H1 (cell line): ENCODE data around the gene TEAD1. TPM values are rescaled to one million over a fixed set of nuclear protein-coding genes. Genes with fewer than 3 reads are reported as not detected.

Source experiments
- CTCF ChIA-PET: fragments of 300-600 bp; sonication (Branson Sonifier 250); formaldehyde crosslinking; loops from one replicate; lab custom pipeline; 2021; ENCODE audit not compliant: partially characterized antibody; lab: Charles Lee
- POLR2A ChIA-PET: fragments of 300-600 bp; sonication (Branson Sonifier 250); formaldehyde crosslinking; loops from one replicate; lab custom pipeline; 2021; ENCODE audit warnings: inconsistent platforms; ENCODE audit not compliant: partially characterized antibody; lab: Charles Lee
- DNase-seq, 2 experiments: peaks; one replicate each; pipeline versions ENCODE4 v3.0.0 to v3.0.0-alpha.2; 2010 to 2022; ENCODE audit warnings: low spot score in 2 of 2, low read depth in 1 of 2, mixed read lengths in 1 of 2
- FAIRE-seq: peaks from 2 replicates; lab custom pipeline; 2011; peaks lifted over from hg19 to GRCh38; lab: Jason Lieb, UNC
- H2AFZ ChIP-seq: 2 replicates; pipeline ENCODE4 v1.8.1; 2012; ENCODE audit warnings: low read length, inconsistent platforms
- H2AK5ac ChIP-seq: 2 replicates; pipeline ENCODE4 v1.6.1; 2013; ENCODE audit warnings: low read depth, low read length
- H2BK120ac ChIP-seq: replicated peaks from 2 replicates; pipeline ENCODE3; 2013; ENCODE audit warnings: low read depth, low read length, inconsistent platforms
- H2BK12ac ChIP-seq: 2 replicates; pipeline ENCODE4 v1.6.1; 2013; ENCODE audit warnings: low read depth, low read length
- H2BK15ac ChIP-seq: 2 replicates; pipeline ENCODE4 v1.6.1; 2013; ENCODE audit warnings: low read length
- H2BK20ac ChIP-seq: 2 replicates; pipeline ENCODE4 v1.6.1; 2013; ENCODE audit warnings: low read length
- H2BK5ac ChIP-seq: 2 replicates; pipeline ENCODE4 v1.6.1; 2013; ENCODE audit warnings: low read depth, low read length
- H3K14ac ChIP-seq: 2 replicates; pipeline ENCODE4 v1.6.1; 2013; ENCODE audit warnings: inconsistent platforms; ENCODE audit not compliant: insufficient read length
- H3K18ac ChIP-seq: 2 replicates; pipeline ENCODE4 v1.6.1; 2013; ENCODE audit warnings: low read length; ENCODE audit errors: extremely low read depth
- H3K23ac ChIP-seq: 2 replicates; pipeline ENCODE4 v1.6.1; 2013; ENCODE audit warnings: inconsistent platforms; ENCODE audit not compliant: insufficient read length
- H3K23me2 ChIP-seq: 2 replicates; pipeline ENCODE4 v1.6.1; 2013; ENCODE audit warnings: low read depth, low read length
- H3K27ac ChIP-seq: 2 replicates; pipeline ENCODE4 v1.6.1; 2011; ENCODE audit warnings: low read depth, low read length, inconsistent platforms
- H3K27me3 ChIP-seq, 4 experiments: replicated peaks in 1 of 4; 1 replicate in 1 of 4; 2 replicates in 3 of 4; pipeline versions ENCODE4 v1.6.1 to v1.8.1; 2011 to 2013; ENCODE audit warnings: low read length in 3 of 4, mild to moderate bottlenecking in 3 of 4, inconsistent platforms in 2 of 4, mixed read lengths in 2 of 4, moderate library complexity in 1 of 4; ENCODE audit not compliant: control insufficient read depth in 3 of 4, insufficient read depth in 3 of 4; ENCODE audit errors: extremely low read depth in 1 of 4
- H3K36me3 ChIP-seq, 4 experiments: 2 replicates each; pipeline versions ENCODE4 v1.6.1 to v1.8.1; 2011 to 2013; ENCODE audit warnings: mild to moderate bottlenecking in 4 of 4, low read length in 3 of 4, moderate library complexity in 2 of 4, control low read depth in 1 of 4, inconsistent platforms in 1 of 4; ENCODE audit not compliant: insufficient read depth in 4 of 4, control insufficient read depth in 2 of 4
- H3K4ac ChIP-seq: replicated peaks from 2 replicates; pipeline ENCODE3; 2013; ENCODE audit warnings: low read length, low read depth, mixed read lengths, inconsistent platforms; ENCODE audit not compliant: insufficient read length
- H3K4me1 ChIP-seq, 4 experiments: replicated peaks in 1 of 4; 1 replicate in 1 of 4; 2 replicates in 3 of 4; pipeline versions ENCODE4 v1.6.1 to v1.8.1; 2011 to 2013; ENCODE audit warnings: low read length in 3 of 4, inconsistent platforms in 2 of 4, mixed read lengths in 1 of 4; ENCODE audit not compliant: insufficient read depth in 4 of 4, control insufficient read depth in 3 of 4
- H3K4me2 ChIP-seq, 2 experiments: 2 replicates each; pipeline versions ENCODE4 v1.6.1 to v1.8.1; 2011 to 2013; ENCODE audit warnings: low read depth in 2 of 2, low read length in 2 of 2, control low read depth in 1 of 2, inconsistent platforms in 1 of 2, mild to moderate bottlenecking in 1 of 2; ENCODE audit not compliant: insufficient read depth in 1 of 2
- H3K4me3 ChIP-seq, 4 experiments: fragments of 200-600, 300-600 bp in 1 of 4; sonication (generic), shearing (Covaris generic), sonication (Bioruptor Twin) in 1 of 4; 2 replicates each; pipeline versions ENCODE4 v1.5.1 to v1.8.1; 2011 to 2016; ENCODE audit warnings: low read length in 4 of 4, low read depth in 3 of 4, control low read depth in 2 of 4, inconsistent platforms in 2 of 4, mild to moderate bottlenecking in 2 of 4, mixed read lengths in 1 of 4, moderate library complexity in 1 of 4; ENCODE audit not compliant: insufficient read depth in 2 of 4; ENCODE audit errors: extremely low read depth in 1 of 4
- H3K56ac ChIP-seq: replicated peaks from 2 replicates; pipeline ENCODE3; 2013; ENCODE audit warnings: low read depth, mild to moderate bottlenecking, mixed read lengths, low read length, inconsistent platforms; ENCODE audit not compliant: insufficient read length
- H3K79me1 ChIP-seq: 2 replicates; pipeline ENCODE4 v1.6.1; 2013; ENCODE audit warnings: low read depth, low read length, control low read depth
- H3K79me2 ChIP-seq, 2 experiments: 2 replicates each; pipeline versions ENCODE4 v1.6.1 to v1.8.1; 2012 to 2013; ENCODE audit warnings: low read length in 2 of 2, mild to moderate bottlenecking in 2 of 2, inconsistent platforms in 1 of 2; ENCODE audit not compliant: insufficient read depth in 2 of 2, control insufficient read depth in 1 of 2
- H3K9ac ChIP-seq, 4 experiments: replicated peaks in 1 of 4; 1 replicate in 1 of 4; 2 replicates in 3 of 4; pipeline versions ENCODE4 v1.6.1 to v1.8.1; 2011 to 2013; ENCODE audit warnings: low read depth in 3 of 4, low read length in 3 of 4, control low read depth in 2 of 4, mild to moderate bottlenecking in 2 of 4, moderate library complexity in 2 of 4, inconsistent platforms in 1 of 4; ENCODE audit errors: extremely low read depth in 1 of 4
- H3K9me3 ChIP-seq, 2 experiments: 2 replicates each; pipeline versions ENCODE4 v1.6.1 to v1.8.1; 2012 to 2013; ENCODE audit warnings: mild to moderate bottlenecking in 2 of 2, moderate library complexity in 2 of 2, control low read depth in 1 of 2, inconsistent platforms in 1 of 2, low read depth in 1 of 2, low read length in 1 of 2, mixed read lengths in 1 of 2; ENCODE audit not compliant: insufficient read depth in 2 of 2
- H4K20me1 ChIP-seq, 2 experiments: replicated peaks in 1 of 2; 2 replicates each; pipeline versions ENCODE3 to v1.8.1; 2011 to 2013; ENCODE audit warnings: inconsistent platforms in 2 of 2, low read length in 2 of 2, mild to moderate bottlenecking in 1 of 2; ENCODE audit not compliant: insufficient read depth in 2 of 2, control insufficient read depth in 1 of 2
- H4K5ac ChIP-seq: 2 replicates; pipeline ENCODE4 v1.6.1; 2013; ENCODE audit warnings: low read length, low read depth, mixed read lengths, inconsistent platforms; ENCODE audit not compliant: insufficient read length
- H4K8ac ChIP-seq: 2 replicates; pipeline ENCODE4 v1.8.0; 2013; ENCODE audit warnings: mild to moderate bottlenecking, moderate library complexity, low read length, inconsistent platforms; ENCODE audit not compliant: insufficient read depth; ENCODE audit errors: extremely low read depth
- H4K91ac ChIP-seq: replicated peaks from 2 replicates; pipeline ENCODE3; 2013; ENCODE audit warnings: low read length, mixed read lengths, inconsistent platforms; ENCODE audit not compliant: insufficient read length
- CBX8 ChIP-seq: fragments of 300-800, 300-1000 bp; sonication (generic); IDR thresholded peaks from 2 replicates; pipeline ENCODE4 v1.7.1; 2016; ENCODE audit warnings: low read depth, low read length, borderline replicate concordance
- HDAC6 ChIP-seq: IDR thresholded peaks from one replicate; pipeline ENCODE4 v1.7.1; 2012; ENCODE audit warnings: low read depth, mild to moderate bottlenecking, inconsistent platforms, low read length, moderate library complexity
- PHF8 ChIP-seq: fragments of 200-600 bp; sonication (generic); conservative IDR thresholded peaks from 2 replicates; pipeline ENCODE4 v1.7.1; 2012; ENCODE audit warnings: low read depth, mild to moderate bottlenecking, inconsistent platforms, low read length, moderate library complexity
- RAD21 ChIP-seq, 2 experiments: IDR thresholded peaks in 1 of 2; conservative IDR thresholded peaks in 1 of 2; 2 replicates each; pipeline ENCODE4 v1.6.1; 2011; ENCODE audit warnings: low read depth in 2 of 2, low read length in 2 of 2, improper control_type of control experiment in 1 of 2, inconsistent platforms in 1 of 2, mild to moderate bottlenecking in 1 of 2, moderate library complexity in 1 of 2
- SP4 ChIP-seq: IDR thresholded peaks from 2 replicates; pipeline ENCODE4 v1.6.1; 2012; ENCODE audit warnings: low read length, inconsistent platforms
- TCF12 ChIP-seq: IDR thresholded peaks from 2 replicates; pipeline ENCODE4 v1.6.1; 2011; ENCODE audit warnings: low read depth, mild to moderate bottlenecking, low read length
- WGBS, 2 experiments: shearing (Covaris generic) in 1 of 2; methylation state at CpG; one replicate each; pipeline versions ENCODE4 v1.1.6 to v1.1.7; 2013 to 2015; ENCODE audit warnings: low lambda C conversion rate in 2 of 2, mixed read lengths in 2 of 2, inconsistent platforms in 1 of 2, low coverage in 1 of 2, missing lambda C conversion rate in 1 of 2; ENCODE audit not compliant: insufficient replicate concordance in 2 of 2, insufficient coverage in 1 of 2, insufficient read length in 1 of 2; ENCODE audit errors: extremely low coverage in 1 of 2, missing lambda C conversion rate in 1 of 2; 5-methylcytosine and 5-hydroxymethylcytosine counted together
- polyA plus RNA-seq, 7 experiments: library from polyadenylated mRNA; depleted of rRNA in 3 of 7; stranded (reverse) in 5 of 7; unstranded in 2 of 7; fragments of >200 nt in 5 of 7; fragments of 200-250 nt in 2 of 7; gene quantifications; 1 replicate in 5 of 7; 2 replicates in 1 of 7; 4 replicates in 1 of 7; pipeline versions ENCODE4 v1.2.1 to v1.2.3, GENCODE V29; 2011 to 2013; ENCODE audit warnings: missing spikeins in 2 of 7, mixed read lengths in 2 of 7
- total RNA-seq: library from RNA; stranded (reverse); fragmentation: NEBNext Ultra II Directional; extraction: Animal tissue kit (Norgen Biotek cat#: 25700); gene quantifications from 2 replicates; pipeline ENCODE4 v1.2.1, GENCODE V29; 2021

Gene TEAD1
- total and polyA plus RNA-seq, 2 of the 8 experiments (the other 6 are each of a cell fraction or from before 2014, with no cell fraction given), result 15.6 to 67.4 TPM

DNA sequence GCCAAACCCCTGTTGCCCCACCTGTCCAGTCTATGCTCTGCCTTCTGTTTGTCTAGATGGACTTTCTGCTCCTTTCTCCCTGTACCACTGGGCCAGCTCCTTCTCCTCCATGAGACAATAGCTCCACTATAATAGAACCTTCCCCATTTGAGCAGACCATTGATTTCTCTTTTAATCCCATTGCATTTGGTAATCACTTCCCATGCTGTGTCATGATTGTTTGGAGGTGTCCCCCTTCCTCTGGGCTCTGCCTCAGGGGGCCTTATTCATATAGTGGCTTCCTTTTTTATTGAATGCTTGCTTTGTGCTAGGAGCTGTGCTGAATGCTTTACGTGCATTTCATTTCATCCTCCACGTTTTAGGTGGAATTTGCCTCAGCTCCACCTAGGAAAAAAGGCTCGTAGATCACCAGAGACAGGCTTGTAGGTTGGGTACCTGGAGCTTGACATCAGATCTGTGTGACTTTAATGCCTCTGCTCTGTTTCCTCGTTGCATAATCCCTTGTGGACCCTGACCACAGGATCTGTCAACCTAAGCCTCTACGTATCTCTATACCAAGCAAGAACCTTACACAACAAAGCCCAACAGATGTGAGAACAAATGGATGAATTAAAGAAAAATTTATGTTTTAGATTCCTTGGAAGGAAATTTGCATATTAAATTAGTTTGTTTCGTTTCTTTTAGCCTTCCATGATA is 228.7 kb downstream of the TEAD1 start:
- no peak overlapping the region for H2BK5ac ChIP-seq
- DNase-seq (no peak), FAIRE-seq (peak; percentile 36)
- no peak overlapping the region for H3K56ac ChIP-seq
- H4K20me1 ChIP-seq, result peaks cover 0 to 4% of the 10 kb centered on the region in 2 experiments
- H4K8ac ChIP-seq, result no peak overlapping the region
- H2AK5ac ChIP-seq, result no peak overlapping the region
- H3K23me2 ChIP-seq, result no peaks in the 10 kb centered on the region
- no peak overlapping the region for H2BK20ac ChIP-seq
- H3K79me2 ChIP-seq, result no peaks in the 10 kb centered on the region
- CTCF ChIA-PET, result interaction anchor here (0.7 to 2.4 kb wide), 10 partner anchors 9 to 617 kb away, joined by 3 to 11 read pairs (median 3); no protein-coding TSS in a partner anchor
- no peaks in the 10 kb centered on the region for H3K9me3 ChIP-seq
- H2BK120ac ChIP-seq, result no peak overlapping the region
- peaks cover 0 to 11% (median 8%) of the 10 kb centered on the region in 4 experiments; a peak in 5 of 8 replicates for H3K36me3 ChIP-seq
- no peaks in the 10 kb centered on the region for H3K27me3 ChIP-seq
- no peak overlapping the region for H2BK12ac ChIP-seq
- H3K4me3 ChIP-seq, result no peak overlapping the region
- no peak overlapping the region for H3K23ac ChIP-seq
- no peak overlapping the region for H3K27ac ChIP-seq
- H3K9ac ChIP-seq, result no peak overlapping the region
- H4K5ac ChIP-seq, result no peak overlapping the region
- H3K4ac ChIP-seq, result no peak overlapping the region
- H2AFZ ChIP-seq, result no peak overlapping the region
- H3K4me1 ChIP-seq, result peaks cover 2 to 10% (median 5%) of the 10 kb centered on the region in 4 experiments; a peak in 4 of 7 replicates
- no peaks in the 10 kb centered on the region for H3K79me1 ChIP-seq
- no peak overlapping the region; a peak in 1 of 4 replicates for H3K4me2 ChIP-seq
- WGBS, 2 experiments, result 69% methylated on average over 6 of the region's 6 CpGs; no CpG with 5 or more reads in 1 of the 2 experiments
- POLR2A ChIA-PET, result interaction anchor here (0.8 to 1.0 kb wide), 2 partner anchors 15 to 191 kb away, joined by 3 read pairs; no protein-coding TSS in a partner anchor
- no peak overlapping the region for H3K18ac ChIP-seq
- no peak overlapping the region for H2BK15ac ChIP-seq
- H3K14ac ChIP-seq, result no peak overlapping the region
- no peak overlapping the region for H4K91ac ChIP-seq
- TF ChIP-seq TCF12 (no peak), RAD21 (IDR thresholded peaks at IDR 0.05 in 1 of 2, conservative IDR thresholded peaks at IDR 0.05 in 1 of 2; ENCODE audit: low read depth in 2 of 2, low read length in 2 of 2) (no peak), SP4 (no peak), PHF8 (no peak), CBX8 (no peak), HDAC6 (no peak)
